Spleen (tissue), 11 donors: ENCODE results near the gene CDH13. TPM values are rescaled to one million over a fixed set of nuclear protein-coding genes. Genes with fewer than 3 reads are reported as not detected.

Source experiments
- DNase-seq: peaks from one replicate; pipeline ENCODE4 v3.0.0-alpha.2; 2020
- H3K27ac ChIP-seq, 8 donors: fragments of 200-600 bp; sonication (generic) in 7 of 8; 1 replicate in 4 of 8; 2 replicates in 4 of 8; pipeline versions ENCODE4 v1.5.0 to v1.8.0; 2016 to 2021; ENCODE audit warnings: inconsistent platforms in 4 of 8, mild to moderate bottlenecking in 4 of 8, moderate library complexity in 1 of 8
- H3K27me3 ChIP-seq, 7 donors: fragments of 200-600 bp; sonication (generic) in 6 of 7; replicated peaks in 1 of 7; 1 replicate in 4 of 7; 2 replicates in 3 of 7; pipeline versions ENCODE4 v1.5.0 to v1.8.0; 2016 to 2021; ENCODE audit warnings: inconsistent platforms in 3 of 7, mild to moderate bottlenecking in 1 of 7
- H3K36me3 ChIP-seq, 6 donors: fragments of 200-600 bp; sonication (generic) in 5 of 6; 1 replicate in 4 of 6; 2 replicates in 2 of 6; pipeline versions ENCODE4 v1.5.0 to v1.8.0; 2016 to 2021; ENCODE audit warnings: inconsistent platforms in 2 of 6
- H3K4me1 ChIP-seq, 6 donors: fragments of 200-600 bp; sonication (generic) in 5 of 6; 1 replicate in 3 of 6; 2 replicates in 3 of 6; pipeline versions ENCODE4 v1.5.0 to v1.8.0; 2016 to 2021; ENCODE audit warnings: inconsistent platforms in 3 of 6
- H3K4me3 ChIP-seq, 8 donors: fragments of 200-600 bp; sonication (generic) in 7 of 8; 1 replicate in 4 of 8; 2 replicates in 4 of 8; pipeline versions ENCODE4 v1.5.0 to v1.8.0; 2016 to 2021; ENCODE audit warnings: inconsistent platforms in 4 of 8, mild to moderate bottlenecking in 4 of 8, moderate library complexity in 2 of 8
- H3K9me3 ChIP-seq, 8 donors: fragments of 200-600 bp; sonication (generic) in 7 of 8; 1 replicate in 4 of 8; 2 replicates in 4 of 8; pipeline versions ENCODE4 v1.5.0 to v1.8.0; 2016 to 2021; ENCODE audit warnings: inconsistent platforms in 4 of 8
- CTCF ChIP-seq, 11 experiments: fragments of 200-600 bp in 7 of 11; fragments of 450-650 bp in 4 of 11; sonication (generic) in 4 of 11; IDR thresholded peaks in 8 of 11; conservative IDR thresholded peaks in 3 of 11; 1 replicate in 7 of 11; 2 replicates in 4 of 11; pipeline versions ENCODE4 v1.4.0 to v1.8.0; 2016 to 2021; ENCODE audit warnings: antibody characterized with exemption in 11 of 11, inconsistent platforms in 4 of 11, mild to moderate bottlenecking in 1 of 11
- POLR2A ChIP-seq, 3 donors: fragments of 450-650 bp; IDR thresholded peaks; one replicate each; pipeline ENCODE4 v1.5.1; 2017; ENCODE audit warnings: antibody characterized with exemption in 3 of 3, mild to moderate bottlenecking in 1 of 3
- POLR2AphosphoS5 ChIP-seq, 3 donors: sonication (generic); formaldehyde crosslinking; IDR thresholded peaks; one replicate each; pipeline ENCODE4 v1.5.1; 2017; ENCODE audit warnings: antibody characterized with exemption in 3 of 3
- WGBS, 5 donors: extraction: QIAGEN DNeasy Blood & Tissue Kit in 3 of 5; methylation state at CpG; one replicate each; pipeline versions ENCODE4 v1.1.5 to v1.1.7; 2013 to 2018; 5-methylcytosine and 5-hydroxymethylcytosine counted together
- intact Hi-C: fragments of 100-400 bp; cut with DNase I; formaldehyde crosslinking; loops from one replicate; pipeline ENCODE4 v1.15.0; 2023; ENCODE audit warnings: low total_unique reads
- polyA plus RNA-seq, 3 donors: library from polyadenylated mRNA; stranded (reverse); fragments of 200-250 nt; gene quantifications; one replicate each; pipeline ENCODE4 v1.2.1, GENCODE V29; 2013
- total RNA-seq, 7 donors: library from RNA; depleted of rRNA in 3 of 7; stranded (reverse); fragments of >200 nt in 3 of 7; fragmentation: NEBNext Ultra II Directional in 4 of 7; extraction: Animal tissue kit (Norgen Biotek cat#: 25700) in 4 of 7; gene quantifications; one replicate each; pipeline versions ENCODE4 v1.1.0 to v1.2.1, GENCODE V29; 2016 to 2021
- donor health status: healthy with polysubstance abuse.
- donor health status: DM: no; HTN: no; CAD: no; lungs with moderate emphysema.
- donor health status: DM: no; HTN: no; CAD: no.
- donor health status: Bipolar disorder and iron deficiency.
- donor health status: healthy.
- donor health status: DM: no; HTN: no; CAD: no.
- donor health status: DM: yes; HTN: yes; CAD: no.

CDH13 gene
- total and polyA plus RNA-seq, 10 donors = 0.13 to 4.6 (median 1.1) TPM

GRCh38 chr16:82884320-82884898 lies 257.6 kb downstream of the CDH13 start:
- H3K4me1 ChIP-seq = no peaks in the 10 kb centered on the region
- DNase-seq = no peak
- H3K27me3 ChIP-seq = peaks cover 0 to 2% (median 0%) of the 10 kb centered on the region in 7 donors
- H3K9me3 ChIP-seq = no peaks in the 10 kb centered on the region
- intact Hi-C loops = no loop called here
- H3K4me3 ChIP-seq = no peak overlapping the region
- no peak overlapping the region for H3K27ac ChIP-seq
- WGBS, 5 donors = 87 to 94% (median 90%) methylated on average over 4 of the region's 4 CpGs
- no peaks in the 10 kb centered on the region for H3K36me3 ChIP-seq
- TF ChIP-seq POLR2AphosphoS5 (IDR thresholded peaks at IDR 0.05) (no peak), CTCF (IDR thresholded peaks at IDR 0.05 in 8 of 11, conservative IDR thresholded peaks at IDR 0.05 in 3 of 11) (no peak), POLR2A (IDR thresholded peaks at IDR 0.05) (no peak)

GRCh38 chr16:82886146-82886545 lies 259.4 kb downstream of the CDH13 start:
- no peak overlapping the region for H3K4me3 ChIP-seq
- WGBS, 5 donors = 85 to 96% (median 89%) methylated on average over 2 of the region's 2 CpGs
- intact Hi-C loops = no loop called here
- TF ChIP-seq POLR2A (IDR thresholded peaks at IDR 0.05) (no peak), POLR2AphosphoS5 (IDR thresholded peaks at IDR 0.05) (no peak), CTCF (IDR thresholded peaks at IDR 0.05 in 8 of 11, conservative IDR thresholded peaks at IDR 0.05 in 3 of 11) (no peak)
- H3K36me3 ChIP-seq = no peaks in the 10 kb centered on the region
- no peaks in the 10 kb centered on the region for H3K9me3 ChIP-seq
- DNase-seq = no peak
- H3K27me3 ChIP-seq = peaks cover 0 to 6% (median 0%) of the 10 kb centered on the region in 7 donors
- no peaks in the 10 kb centered on the region for H3K4me1 ChIP-seq
- H3K27ac ChIP-seq = no peak overlapping the region

GRCh38 chr16:82888591-82889001 lies 261.8 kb downstream of the CDH13 start:
- whole genome bisulfite sequencing, 5 donors = 33 to 52% (median 35%) methylated on average over 4 of the region's 4 CpGs
- H3K4me3 ChIP-seq = no peak overlapping the region
- TF ChIP-seq POLR2AphosphoS5 (IDR thresholded peaks at IDR 0.05) (no peak), CTCF (IDR thresholded peaks at IDR 0.05 in 8 of 11, conservative IDR thresholded peaks at IDR 0.05 in 3 of 11) (no peak)
- peaks cover 0 to 6% (median 0%) of the 10 kb centered on the region in 7 donors for H3K27me3 ChIP-seq
- DNase-seq = no peak
- no peaks in the 10 kb centered on the region for H3K9me3 ChIP-seq
- no peaks in the 10 kb centered on the region for H3K4me1 ChIP-seq
- H3K27ac ChIP-seq = no peak overlapping the region
- intact Hi-C loops = no loop called here
- no peaks in the 10 kb centered on the region for H3K36me3 ChIP-seq

- Histone ChIP-seq H3K4me1 (no peaks in the 10 kb centered on the region), H3K4me3 (no peak overlapping the region), H3K9me3 (no peaks in the 10 kb centered on the region), H3K27ac (no peak overlapping the region), H3K36me3 (no peaks in the 10 kb centered on the region), H3K27me3 (peaks cover 0 to 6% (median 0%) of the 10 kb centered on the region in 7 donors)
- no peak for DNase-seq
- 86 to 94% (median 88%) methylated on average over 3 of the region's 3 CpGs for WGBS, 5 donors
- TF ChIP-seq POLR2AphosphoS5 (IDR thresholded peaks at IDR 0.05) (no peak), CTCF (IDR thresholded peaks at IDR 0.05 in 8 of 11, conservative IDR thresholded peaks at IDR 0.05 in 3 of 11) (no peak), POLR2A (IDR thresholded peaks at IDR 0.05) (no peak)
- intact Hi-C loops = no loop called here
Observed at GRCh38 chr16:82891424-82891823, 264.7 kb downstream of the CDH13 start.
